T-helper 1 cell treated with Interleukin-12 subunit alpha and Interleukin-12 subunit beta and Interleukin-4 antibody, amounts not matched to agents 30 ng/mL and 1 ng/mL, for 36 hours (primary cell): ENCODE measurements around the gene GPR63. TPM values are rescaled to one million over a fixed set of nuclear protein-coding genes. Genes with fewer than 3 reads are reported as not detected.

Experiments
- intact Hi-C: fragments of 100-400 bp; cut with micrococcal nuclease; formaldehyde crosslinking; loops from one replicate; pipeline ENCODE4 v1.15.1; 2024
- total RNA-seq: library from RNA; stranded (reverse); gene quantifications from 2 replicates; pipeline ENCODE4 v1.2.3, GENCODE V29; 2022

The GPR63 gene
- total RNA-seq, result 2.9 and 3.2 TPM in 2 replicates

DNA sequence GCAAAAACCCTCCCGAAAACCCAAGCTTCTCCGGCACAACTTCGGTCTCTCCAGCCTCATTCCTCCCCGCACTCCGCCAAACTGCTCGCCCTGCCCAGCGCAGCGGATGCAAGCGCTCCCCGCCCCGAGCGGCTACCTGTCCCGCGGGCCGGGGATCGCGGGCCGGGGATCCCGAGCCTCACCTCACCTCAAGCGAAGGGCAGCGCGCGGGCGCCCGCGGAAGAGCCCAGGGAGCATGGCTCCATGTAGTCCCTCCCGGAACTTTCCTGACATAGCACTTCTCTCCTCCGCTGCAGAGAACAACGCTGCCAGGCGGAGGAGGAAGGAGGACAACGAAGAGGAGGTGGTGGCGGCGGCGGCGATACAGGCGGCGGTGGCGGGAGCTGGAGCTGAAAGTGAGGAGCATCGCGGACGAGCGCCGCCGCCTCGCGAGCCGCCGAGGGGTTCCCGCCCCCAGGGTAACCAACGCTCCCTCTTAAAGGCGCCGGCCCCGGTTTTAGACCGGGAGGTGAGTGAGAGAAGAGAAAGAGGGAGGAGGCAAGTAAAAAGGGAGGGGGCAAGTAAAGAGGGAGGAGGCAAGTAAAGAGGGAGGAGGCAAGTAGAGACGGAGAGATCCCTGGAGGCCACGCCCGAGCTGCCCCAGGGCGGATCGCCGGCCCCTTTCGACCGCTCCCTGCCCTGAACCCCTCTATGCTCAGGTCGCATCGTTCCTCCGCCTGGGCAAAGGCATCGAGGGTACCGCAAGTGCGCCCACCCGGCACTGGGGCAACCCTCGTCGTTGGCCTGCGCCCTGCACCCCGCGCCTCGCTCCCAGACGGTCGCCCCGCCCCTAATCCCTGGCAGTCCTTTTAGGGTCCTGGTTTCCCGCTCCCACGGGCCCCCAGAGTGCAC lies at the start of gene GPR63:
Gene GPR63, minus strand, starts transcription at position 397 of the 891 bp plus-strand sequence. CDS start 37,746 bp downstream, outside the sequence.
- intact Hi-C loops, result loop anchor here (1.0 kb wide), 8 partner anchors 48 to 1260 kb away; partner anchors contain the start of genes KLHL32, MANEA, MMS22L and NDUFAF4

GRCh38 chr6:96886519-96886918 lies 49.2 kb upstream of the GPR63 start:
- intact Hi-C loops, result no loop called here

DNA sequence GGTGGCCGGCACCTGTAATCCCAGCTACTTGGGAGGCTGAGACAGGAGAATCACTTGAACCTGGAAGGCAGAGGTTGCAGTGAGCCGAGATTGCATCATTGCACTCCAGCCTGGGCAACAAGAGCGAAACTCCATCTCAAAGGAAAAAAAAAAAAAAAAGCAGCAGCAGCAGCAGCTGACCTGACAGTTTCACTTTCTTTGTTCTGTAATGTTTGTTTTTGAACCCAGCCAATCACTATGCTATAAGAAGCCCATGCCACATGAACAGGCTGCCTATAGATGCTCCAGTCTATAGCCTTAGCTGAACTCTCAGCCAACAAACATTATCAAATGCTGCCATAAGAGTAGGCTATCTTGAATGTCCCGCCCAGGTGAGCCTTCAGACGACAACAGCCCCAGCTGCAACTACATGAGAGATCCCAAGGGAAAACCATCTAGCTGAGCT lies 47.9 kb upstream of the GPR63 start:
- intact Hi-C loops, result loop anchor here (1.0 kb wide), 4 partner anchors 12 to 364 kb away; partner anchors contain the start of genes GPR63, KLHL32, NDUFAF4 and UFL1

DNA sequence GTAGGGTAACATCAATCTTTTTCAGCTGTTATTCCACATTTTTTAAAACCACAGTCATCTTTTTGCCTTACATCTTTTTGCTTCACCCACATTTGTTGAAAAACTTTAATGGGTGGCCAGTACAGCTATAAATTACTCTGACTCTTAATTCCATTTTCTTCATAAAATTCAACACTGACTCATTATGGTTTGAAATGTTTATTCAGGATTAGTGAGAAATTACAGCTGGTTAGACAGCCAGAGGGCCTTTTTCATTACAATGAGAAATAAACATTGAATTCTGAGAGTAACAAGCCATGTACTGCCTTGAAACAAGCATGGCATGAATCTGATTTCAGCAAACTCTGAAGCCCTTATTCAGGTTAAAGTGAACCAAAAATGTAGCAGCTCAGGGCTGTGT lies 40.9 kb upstream of the GPR63 start:
- intact Hi-C loops, result no loop called here

GRCh38 chr6:96876886-96877545 lies 39.7 kb upstream of the GPR63 start:
- intact Hi-C loops, result no loop called here

GRCh38 chr6:96872976-96873375 lies 35.7 kb upstream of the GPR63 start:
- intact Hi-C loops, result no loop called here

DNA sequence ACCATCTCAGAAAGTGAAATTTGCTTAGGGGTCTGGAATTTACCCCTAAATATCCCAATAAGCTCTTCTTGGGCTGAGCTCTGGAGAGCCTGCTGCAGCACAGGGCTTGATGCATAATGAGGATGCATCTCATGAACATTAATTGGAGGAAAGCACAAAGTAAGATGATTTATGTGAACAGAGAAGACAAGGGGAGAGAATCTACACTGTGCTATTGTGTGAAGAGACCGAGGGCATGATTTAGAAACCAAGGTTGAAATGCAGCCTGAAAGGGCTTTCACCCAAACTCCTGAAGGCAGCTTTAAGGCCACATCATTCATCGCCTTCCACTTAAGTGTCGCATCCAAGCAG lies 27.8 kb upstream of the GPR63 start:
- intact Hi-C loops, result no loop called here

- intact Hi-C loops, result no loop called here
Measured at GRCh38 chr6:96864216-96865054, 27.2 kb upstream of the GPR63 start.

DNA sequence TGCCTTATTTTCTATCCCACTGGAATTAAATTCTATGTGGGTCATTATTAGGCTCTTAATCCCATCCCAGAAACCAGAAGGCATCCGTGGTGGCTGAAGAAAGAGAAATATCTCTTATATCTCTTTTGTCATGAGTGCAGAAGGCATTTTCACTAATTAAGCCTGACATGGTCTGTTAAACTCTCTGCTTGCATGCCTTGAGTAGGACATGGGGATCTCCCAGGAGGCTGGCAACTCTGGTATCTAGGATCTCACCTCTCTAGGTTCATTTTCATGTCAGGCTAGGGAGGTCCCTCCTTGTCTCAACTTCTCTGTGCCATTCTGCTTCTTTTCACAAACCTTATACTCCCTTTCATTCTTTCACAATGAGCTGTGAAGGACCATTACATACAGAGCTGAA lies 25.3 kb upstream of the GPR63 start:
- intact Hi-C loops, result no loop called here

DNA sequence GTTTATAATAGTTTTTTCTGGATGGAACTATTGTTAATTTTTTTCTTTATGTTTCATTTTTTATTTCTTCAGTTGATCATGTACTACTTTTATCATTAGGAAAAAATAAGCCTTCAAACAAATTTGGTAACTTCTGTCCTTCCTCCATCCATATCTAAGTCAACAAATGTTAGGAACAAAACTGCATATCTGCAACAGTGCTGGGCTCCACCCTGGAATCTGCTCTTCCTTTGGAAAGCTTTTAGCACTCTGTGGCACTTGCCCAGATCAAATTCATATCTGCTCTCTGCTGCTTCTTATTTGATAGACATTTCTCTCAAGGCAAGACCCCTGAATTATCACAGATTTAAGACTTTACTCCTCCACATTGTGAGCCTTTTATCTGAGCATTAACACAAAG lies 24.3 kb upstream of the GPR63 start:
- intact Hi-C loops, result no loop called here

DNA sequence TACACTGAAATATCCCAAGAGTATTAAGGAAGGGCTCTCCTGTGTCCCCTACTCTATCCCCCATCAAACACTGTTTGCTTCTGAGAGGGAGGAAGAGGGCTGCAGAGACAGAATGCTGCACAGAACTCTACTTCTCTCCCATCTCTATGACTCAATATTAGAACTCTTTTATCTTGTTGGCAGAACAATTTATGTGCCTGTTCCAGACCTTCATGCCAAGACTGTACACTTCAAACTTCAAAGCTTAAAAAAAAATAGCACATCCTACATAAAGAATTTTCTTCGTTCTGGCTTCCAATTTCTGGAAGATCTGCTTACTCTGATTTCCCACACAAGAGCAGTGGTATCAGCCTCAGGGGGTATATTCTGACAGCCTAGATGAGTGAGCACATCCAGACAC lies 19.6 kb upstream of the GPR63 start:
- intact Hi-C loops, result no loop called here

- intact Hi-C loops, result no loop called here
Measured at GRCh38 chr6:96853083-96853482, 15.8 kb upstream of the GPR63 start.

DNA sequence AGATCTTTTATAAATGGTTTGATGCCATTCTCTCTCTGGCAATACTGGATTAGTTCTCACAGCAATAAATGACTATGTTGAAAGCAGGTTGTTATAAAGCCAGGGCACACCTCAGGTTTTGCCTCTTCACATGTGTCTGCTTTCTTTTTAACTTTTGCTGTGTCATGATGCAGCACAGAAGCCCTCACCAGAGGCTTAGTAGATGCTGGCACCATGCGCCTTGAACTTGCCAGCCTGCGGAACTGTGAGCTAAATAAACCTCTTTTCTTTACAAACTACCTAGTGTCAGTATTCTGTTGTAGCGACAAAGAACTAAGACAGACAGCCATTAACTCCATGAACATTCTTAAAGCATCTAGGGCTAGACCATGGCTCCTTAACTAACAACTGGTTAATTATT lies 15.3 kb upstream of the GPR63 start:
- intact Hi-C loops, result no loop called here

- intact Hi-C loops, result no loop called here
Measured at GRCh38 chr6:96851858-96852257, 14.6 kb upstream of the GPR63 start.

GRCh38 chr6:96849615-96850014 lies 12.3 kb upstream of the GPR63 start:
- intact Hi-C loops, result no loop called here

DNA sequence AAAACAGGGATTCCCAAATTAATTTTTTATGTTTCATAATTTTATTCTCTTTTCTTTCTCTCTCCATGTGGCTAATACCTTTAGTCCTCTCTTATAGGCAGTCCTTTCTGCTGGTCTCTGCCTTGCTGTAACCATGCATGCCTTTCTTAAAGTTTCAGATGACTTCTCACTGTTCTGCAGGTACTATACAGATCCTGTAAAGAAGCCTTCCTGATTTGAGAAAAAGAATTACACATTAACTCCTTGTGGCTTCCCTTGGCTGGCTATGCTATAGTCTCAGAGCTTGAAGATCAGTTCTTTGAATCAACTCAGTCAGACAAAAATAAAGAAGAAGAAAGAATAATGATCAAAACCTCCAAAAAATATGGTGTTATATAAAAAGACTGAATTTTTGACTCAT lies 7.3 kb upstream of the GPR63 start:
- intact Hi-C loops, result no loop called here

DNA sequence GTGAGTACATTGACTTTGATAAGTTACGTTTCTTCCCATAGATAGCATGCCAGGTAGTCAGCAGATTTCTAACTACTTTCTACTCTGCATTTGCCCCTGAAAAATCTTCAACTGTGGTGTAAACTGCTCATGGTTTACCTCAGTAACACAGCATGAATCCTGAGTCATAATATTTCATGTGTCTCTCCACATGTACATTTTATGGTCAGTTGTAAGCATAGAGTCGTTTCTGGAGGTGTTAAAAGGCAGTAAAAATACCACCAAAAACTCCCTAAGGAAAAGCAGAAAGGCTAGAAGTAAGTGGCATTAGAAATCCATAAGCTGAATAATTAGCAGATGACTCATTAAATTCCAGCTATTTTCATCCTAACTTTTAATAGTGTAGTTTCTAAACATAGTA lies 4.1 kb upstream of the GPR63 start:
- intact Hi-C loops, result no loop called here

GRCh38 chr6:96836631-96837080 lies 621 bp downstream of the GPR63 start:
- intact Hi-C loops, result loop anchor here (1.0 kb wide), 8 partner anchors 49 to 1259 kb away; partner anchors contain the start of genes KLHL32, MANEA, MMS22L and NDUFAF4

- intact Hi-C loops, result no loop called here
Measured at GRCh38 chr6:96834070-96834469, 3.2 kb downstream of the GPR63 start.

DNA sequence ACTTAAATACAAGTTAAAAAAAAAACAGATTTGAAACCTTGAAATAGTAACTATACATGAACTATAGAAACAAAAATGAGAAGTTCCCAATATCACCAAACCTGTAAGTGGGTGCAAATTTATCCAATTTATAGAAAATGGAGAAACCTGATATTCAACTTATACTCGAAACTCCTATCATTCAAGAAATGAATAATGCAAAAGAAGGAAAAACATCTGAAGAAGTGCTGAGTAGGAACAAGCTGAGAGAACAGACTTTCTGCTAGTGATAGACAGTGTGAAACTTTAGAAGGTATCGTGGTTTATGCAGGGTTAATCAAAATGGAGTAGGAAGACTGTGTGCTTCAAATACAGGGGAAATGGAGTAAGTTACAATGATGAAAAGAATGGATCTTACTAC lies 4.5 kb downstream of the GPR63 start:
- intact Hi-C loops, result no loop called here

- intact Hi-C loops, result no loop called here
Measured at GRCh38 chr6:96826865-96827264, 10.4 kb downstream of the GPR63 start.
